ENCODE data around the gene BMS1. TPM values are rescaled to one million over a fixed set of nuclear protein-coding genes. Genes with fewer than 3 reads are reported as not detected.
"Not testable (repeated sequence)": the region's sequence is repeated elsewhere in the genome, so short reads cannot be mapped to it uniquely, and the experiment has no call there.

BMS1 gene, protein sequence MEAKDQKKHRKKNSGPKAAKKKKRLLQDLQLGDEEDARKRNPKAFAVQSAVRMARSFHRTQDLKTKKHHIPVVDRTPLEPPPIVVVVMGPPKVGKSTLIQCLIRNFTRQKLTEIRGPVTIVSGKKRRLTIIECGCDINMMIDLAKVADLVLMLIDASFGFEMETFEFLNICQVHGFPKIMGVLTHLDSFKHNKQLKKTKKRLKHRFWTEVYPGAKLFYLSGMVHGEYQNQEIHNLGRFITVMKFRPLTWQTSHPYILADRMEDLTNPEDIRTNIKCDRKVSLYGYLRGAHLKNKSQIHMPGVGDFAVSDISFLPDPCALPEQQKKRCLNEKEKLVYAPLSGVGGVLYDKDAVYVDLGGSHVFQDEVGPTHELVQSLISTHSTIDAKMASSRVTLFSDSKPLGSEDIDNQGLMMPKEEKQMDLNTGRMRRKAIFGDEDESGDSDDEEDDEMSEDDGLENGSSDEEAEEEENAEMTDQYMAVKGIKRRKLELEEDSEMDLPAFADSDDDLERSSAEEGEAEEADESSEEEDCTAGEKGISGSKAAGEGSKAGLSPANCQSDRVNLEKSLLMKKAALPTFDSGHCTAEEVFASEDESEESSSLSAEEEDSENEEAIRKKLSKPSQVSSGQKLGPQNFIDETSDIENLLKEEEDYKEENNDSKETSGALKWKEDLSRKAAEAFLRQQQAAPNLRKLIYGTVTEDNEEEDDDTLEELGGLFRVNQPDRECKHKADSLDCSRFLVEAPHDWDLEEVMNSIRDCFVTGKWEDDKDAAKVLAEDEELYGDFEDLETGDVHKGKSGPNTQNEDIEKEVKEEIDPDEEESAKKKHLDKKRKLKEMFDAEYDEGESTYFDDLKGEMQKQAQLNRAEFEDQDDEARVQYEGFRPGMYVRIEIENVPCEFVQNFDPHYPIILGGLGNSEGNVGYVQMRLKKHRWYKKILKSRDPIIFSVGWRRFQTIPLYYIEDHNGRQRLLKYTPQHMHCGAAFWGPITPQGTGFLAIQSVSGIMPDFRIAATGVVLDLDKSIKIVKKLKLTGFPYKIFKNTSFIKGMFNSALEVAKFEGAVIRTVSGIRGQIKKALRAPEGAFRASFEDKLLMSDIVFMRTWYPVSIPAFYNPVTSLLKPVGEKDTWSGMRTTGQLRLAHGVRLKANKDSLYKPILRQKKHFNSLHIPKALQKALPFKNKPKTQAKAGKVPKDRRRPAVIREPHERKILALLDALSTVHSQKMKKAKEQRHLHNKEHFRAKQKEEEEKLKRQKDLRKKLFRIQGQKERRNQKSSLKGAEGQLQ
- 27.8 TPM for polyA plus RNA-seq (2013, experiment 1 of 2)
- 26.8 TPM for polyA plus RNA-seq (2013, experiment 2 of 2)

DNA sequence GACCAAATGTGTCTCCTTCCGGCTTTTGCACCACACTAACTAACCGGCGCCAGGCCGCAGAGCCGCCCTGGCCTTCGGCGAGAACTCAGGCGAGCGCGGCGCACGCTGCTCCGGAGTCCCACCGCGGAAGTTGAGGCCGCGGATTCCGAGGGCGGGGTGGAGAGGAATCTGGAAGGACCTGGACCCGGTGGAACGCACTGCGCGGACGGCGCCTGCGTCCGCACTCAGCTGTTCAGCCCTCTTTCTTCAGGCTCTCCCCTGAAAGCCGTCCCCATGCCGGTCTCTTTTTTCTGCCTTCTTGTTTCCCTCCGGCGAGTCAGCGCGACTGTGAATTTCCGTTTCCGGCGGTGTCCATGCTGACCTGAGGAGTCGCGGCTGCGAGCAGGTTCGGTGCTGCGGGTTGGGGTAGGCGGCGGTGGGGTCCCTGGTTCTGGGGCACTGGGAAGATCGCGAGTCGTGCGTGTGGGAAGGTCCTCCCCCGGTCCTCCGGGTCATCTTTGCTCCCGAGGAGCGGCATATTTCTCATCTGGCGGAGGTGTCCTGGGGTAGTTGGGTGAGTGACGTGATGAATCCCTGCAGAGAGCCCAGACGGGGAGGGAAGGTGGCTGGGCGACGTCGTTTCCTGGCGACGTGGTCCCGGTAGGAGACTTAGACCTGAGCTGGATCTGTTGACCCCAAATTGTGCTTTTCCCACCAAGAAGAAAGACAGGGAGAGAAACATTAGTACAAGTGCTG is at the start of gene BMS1:
Gene BMS1 (plus strand): TSS at position 350 of the 735 bp plus-strand sequence. CDS start 1,600 bp downstream, outside the sequence.
- peak within 1 kb of the TSS; percentile 93 for H3K4me3 ChIP-seq (ENCODE audit: low read length)
- H3K9ac ChIP-seq (ENCODE audit: low read depth, low read length) = peak within 1 kb of the TSS; percentile 89
- H3K27ac ChIP-seq (ENCODE audit: low read depth, low read length) = peak within 1 kb of the TSS; percentile 79
- peaks cover 11% of the 10 kb centered on the region for H3K27me3 ChIP-seq (ENCODE audit: insufficient read depth, low read length)
- WGBS = under 1% methylated on average over 60 of the region's 60 CpGs
- peaks cover 6% of the 10 kb centered on the region; the same call in 1 of the 2 replicates for H3K4me1 ChIP-seq (ENCODE audit: insufficient read depth, low read length)
- peaks cover 36% of the 10 kb centered on the region for H3K36me3 ChIP-seq (ENCODE audit: insufficient read depth, low read length)
- no peaks in the 10 kb centered on the region for H3K9me3 ChIP-seq (ENCODE audit: insufficient read depth, low read depth, low read length)

GRCh38 chr10:42734536-42734935 is 48.1 kb upstream of the BMS1 start:
- Histone ChIP-seq H3K36me3 (ENCODE audit: insufficient read depth, low read length) (no peaks in the 10 kb centered on the region), H3K4me3 (ENCODE audit: low read length) (no peak overlapping the region), H3K4me1 (ENCODE audit: insufficient read depth, low read length) (no peaks in the 10 kb centered on the region), H3K27ac (ENCODE audit: low read depth, low read length) (no peak overlapping the region), H3K9ac (ENCODE audit: low read depth, low read length) (no peak overlapping the region), H3K9me3 (ENCODE audit: insufficient read depth, low read depth, low read length) (peaks cover 29% of the 10 kb centered on the region), H3K27me3 (ENCODE audit: insufficient read depth, low read length) (no peaks in the 10 kb centered on the region)
- WGBS = 69% methylated on average over 1 of the region's 1 CpG

- Histone ChIP-seq H3K27me3 (ENCODE audit: insufficient read depth, low read length) (no peaks in the 10 kb centered on the region), H3K36me3 (ENCODE audit: insufficient read depth, low read length) (no peaks in the 10 kb centered on the region), H3K9ac (ENCODE audit: low read depth, low read length) (no peak overlapping the region), H3K27ac (ENCODE audit: low read depth, low read length) (no peak overlapping the region), H3K4me3 (ENCODE audit: low read length) (no peak overlapping the region), H3K4me1 (ENCODE audit: insufficient read depth, low read length) (no peaks in the 10 kb centered on the region), H3K9me3 (ENCODE audit: insufficient read depth, low read depth, low read length) (peaks cover 35% of the 10 kb centered on the region)
- 60% methylated on average over 3 of the region's 3 CpGs for WGBS
Measured at GRCh38 chr10:42738679-42739078, 43.9 kb upstream of the BMS1 start.

- not testable (repeated sequence) for H3K4me3 ChIP-seq (ENCODE audit: low read length); H3K9ac ChIP-seq (ENCODE audit: low read depth, low read length); H3K27me3 ChIP-seq (ENCODE audit: insufficient read depth, low read length); H3K27ac ChIP-seq (ENCODE audit: low read depth, low read length); H3K36me3 ChIP-seq (ENCODE audit: insufficient read depth, low read length); H3K4me1 ChIP-seq (ENCODE audit: insufficient read depth, low read length)
- H3K9me3 ChIP-seq (ENCODE audit: insufficient read depth, low read depth, low read length) = peaks cover 40% of the 10 kb centered on the region
- WGBS = 79% methylated on average over 7 of the region's 7 CpGs
Measured at GRCh38 chr10:42741536-42741935, 41.1 kb upstream of the BMS1 start.

DNA sequence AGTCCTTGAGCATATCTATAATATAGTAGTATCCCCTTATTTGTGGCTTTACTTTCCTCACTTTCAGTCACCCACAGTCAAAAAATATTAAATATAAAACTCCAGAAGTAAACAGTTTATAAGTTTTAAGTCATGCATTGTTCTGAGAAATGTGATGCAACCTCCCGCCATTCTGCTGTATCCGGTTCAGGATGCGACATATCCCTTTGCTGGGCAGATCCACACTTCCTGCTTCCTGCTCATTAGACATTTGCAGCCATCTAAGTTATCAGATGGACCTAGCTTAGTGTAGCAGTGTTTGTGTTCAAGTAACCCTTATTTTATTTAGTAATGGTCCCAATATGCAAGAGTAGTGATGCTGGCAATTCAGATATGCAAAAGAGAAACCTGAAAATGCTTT is 38.9 kb upstream of the BMS1 start:
- H3K27me3 ChIP-seq (ENCODE audit: insufficient read depth, low read length) = no peaks in the 10 kb centered on the region
- 75% methylated on average over 3 of the region's 3 CpGs for WGBS
- H3K9ac ChIP-seq (ENCODE audit: low read depth, low read length) = no peak overlapping the region
- peaks cover 33% of the 10 kb centered on the region for H3K9me3 ChIP-seq (ENCODE audit: insufficient read depth, low read depth, low read length)
- H3K36me3 ChIP-seq (ENCODE audit: insufficient read depth, low read length) = no peaks in the 10 kb centered on the region
- no peaks in the 10 kb centered on the region for H3K4me1 ChIP-seq (ENCODE audit: insufficient read depth, low read length)
- no peak overlapping the region for H3K4me3 ChIP-seq (ENCODE audit: low read length)
- H3K27ac ChIP-seq (ENCODE audit: low read depth, low read length) = no peak overlapping the region

- no peaks in the 10 kb centered on the region for H3K36me3 ChIP-seq (ENCODE audit: insufficient read depth, low read length)
- H3K4me3 ChIP-seq (ENCODE audit: low read length) = no peak overlapping the region
- no peak overlapping the region for H3K9ac ChIP-seq (ENCODE audit: low read depth, low read length)
- whole genome bisulfite sequencing = 58% methylated on average over 3 of the region's 3 CpGs
- H3K27me3 ChIP-seq (ENCODE audit: insufficient read depth, low read length) = no peaks in the 10 kb centered on the region
- H3K9me3 ChIP-seq (ENCODE audit: insufficient read depth, low read depth, low read length) = peaks cover 29% of the 10 kb centered on the region
- no peaks in the 10 kb centered on the region for H3K4me1 ChIP-seq (ENCODE audit: insufficient read depth, low read length)
- no peak overlapping the region for H3K27ac ChIP-seq (ENCODE audit: low read depth, low read length)
Measured at GRCh38 chr10:42744134-42744701, 38.4 kb upstream of the BMS1 start.

- H3K27me3 ChIP-seq (ENCODE audit: insufficient read depth, low read length) = peaks cover 68% of the 10 kb centered on the region
- H3K9ac ChIP-seq (ENCODE audit: low read depth, low read length) = no peak overlapping the region
- peak overlapping the region; percentile 59 for H3K4me3 ChIP-seq (ENCODE audit: low read length)
Measured at GRCh38 chr10:42753126-42753506, 29.5 kb upstream of the BMS1 start.

GRCh38 chr10:42753507-42754154 is 29.0 kb upstream of the BMS1 start:
- Histone ChIP-seq H3K27ac (ENCODE audit: low read depth, low read length) (no peak overlapping the region), H3K9me3 (ENCODE audit: insufficient read depth, low read depth, low read length) (no peaks in the 10 kb centered on the region), H3K27me3 (ENCODE audit: insufficient read depth, low read length) (peaks cover 73% of the 10 kb centered on the region), H3K4me1 (ENCODE audit: insufficient read depth, low read length) (no peaks in the 10 kb centered on the region), H3K36me3 (ENCODE audit: insufficient read depth, low read length) (no peaks in the 10 kb centered on the region), H3K9ac (ENCODE audit: low read depth, low read length) (no peak overlapping the region), H3K4me3 (ENCODE audit: low read length) (peak overlapping the region; percentile 59)
- WGBS = 5% methylated on average over 51 of the region's 51 CpGs

More at GRCh38 chr10:42753126-42753506, 29.5 kb upstream of the BMS1 start:
- no peaks in the 10 kb centered on the region for H3K9me3 ChIP-seq (ENCODE audit: insufficient read depth, low read depth, low read length)
- 1% methylated on average over 28 of the region's 28 CpGs for WGBS
- no peaks in the 10 kb centered on the region for H3K4me1 ChIP-seq (ENCODE audit: insufficient read depth, low read length)
- no peak overlapping the region for H3K27ac ChIP-seq (ENCODE audit: low read depth, low read length)
- no peaks in the 10 kb centered on the region for H3K36me3 ChIP-seq (ENCODE audit: insufficient read depth, low read length)

DNA sequence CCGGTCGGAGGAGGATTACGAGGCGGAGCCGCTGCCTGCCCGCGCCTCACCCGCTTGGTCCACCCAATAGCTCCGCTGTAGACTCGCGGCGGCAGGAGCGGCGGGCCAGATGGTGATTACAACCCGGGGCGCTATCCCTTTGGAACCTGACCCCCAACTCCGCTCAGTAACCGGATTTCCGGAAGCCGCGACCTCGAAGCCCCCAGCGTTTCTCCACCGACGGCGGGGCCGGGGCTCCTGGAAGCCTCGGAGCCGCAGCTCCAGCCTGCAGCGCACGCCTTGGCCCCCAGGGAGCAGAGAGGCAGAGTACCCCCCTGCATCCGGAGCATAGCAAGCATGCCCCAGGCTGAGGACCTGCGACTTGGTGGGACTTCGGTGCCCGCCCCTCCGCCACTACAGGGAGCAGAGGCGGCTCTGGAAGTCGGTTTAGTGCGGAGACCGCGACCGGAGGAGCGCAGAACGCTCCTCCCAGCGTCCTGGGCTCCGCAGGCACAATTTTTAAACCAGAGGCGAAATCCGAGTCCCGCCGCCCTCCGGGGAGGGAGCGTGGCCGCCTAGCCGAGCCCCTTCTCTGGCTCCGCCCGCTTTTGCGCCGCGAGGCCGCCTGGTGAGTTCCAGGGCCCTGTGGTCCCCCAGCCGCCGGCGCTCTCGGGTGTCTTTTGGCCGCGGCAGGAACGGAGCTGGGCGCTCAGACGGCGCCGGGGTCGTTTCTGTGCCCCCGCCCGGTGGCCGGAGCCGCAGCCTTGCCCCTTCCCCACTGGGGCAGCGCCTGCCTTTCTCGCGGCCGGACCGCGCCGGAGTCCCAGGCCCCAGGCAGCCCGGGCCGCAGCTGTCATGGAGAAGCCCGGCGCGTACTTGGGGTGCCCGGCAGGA is 28.2 kb upstream of the BMS1 start:
- H3K9me3 ChIP-seq (ENCODE audit: insufficient read depth, low read depth, low read length) = no peaks in the 10 kb centered on the region
- peaks cover 76% of the 10 kb centered on the region for H3K27me3 ChIP-seq (ENCODE audit: insufficient read depth, low read length)
- no peak overlapping the region for H3K27ac ChIP-seq (ENCODE audit: low read depth, low read length)
- H3K36me3 ChIP-seq (ENCODE audit: insufficient read depth, low read length) = no peaks in the 10 kb centered on the region
- H3K4me1 ChIP-seq (ENCODE audit: insufficient read depth, low read length) = no peaks in the 10 kb centered on the region
- peak overlapping the region; percentile 59 for H3K4me3 ChIP-seq (ENCODE audit: low read length)
- H3K9ac ChIP-seq (ENCODE audit: low read depth, low read length) = peak overlapping the region; percentile 31; the same call in 1 of the 2 replicates
- WGBS = 2% methylated on average over 89 of the region's 89 CpGs

Measured in HUES64 (cell line).